Activated CD4-positive, alpha-beta T cell treated with anti-CD3 and anti-CD28 coated beads, Interleukin-2, amount 10 ng/mL, durations not matched to agents 7 days and 5 days (primary cell): ENCODE results near the gene VARS2. TPM values are rescaled to one million over a fixed set of nuclear protein-coding genes. Genes with fewer than 3 reads are reported as not detected.
"Not testable (repeated sequence)": the region's sequence is repeated elsewhere in the genome, so short reads cannot be mapped to it uniquely, and the experiment has no call there.

Source experiments
- CTCF ChIA-PET: fragments of 350-600 bp; sonication (Branson Sonifier 250); formaldehyde crosslinking; loops from one replicate; lab custom pipeline; 2021; ENCODE audit warnings: antibody characterized with exemption; lab: Charles Lee
- POLR2A ChIA-PET: fragments of 350-600 bp; sonication (Branson Sonifier 250); formaldehyde crosslinking; loops from one replicate; lab custom pipeline; 2021; ENCODE audit warnings: antibody characterized with exemption; lab: Charles Lee
- DNase-seq: peaks from one replicate; pipeline ENCODE4 v3.0.0-alpha.2; 2020
- H3K27ac Mint-ChIP-seq: one replicate; pipeline ENCODE4 v1.8.0; 2021; ENCODE audit warnings: mild to moderate bottlenecking, moderate library complexity, mixed read lengths
- H3K27me3 Mint-ChIP-seq: one replicate; pipeline ENCODE4 v1.8.0; 2021; ENCODE audit warnings: mixed read lengths
- H3K36me3 Mint-ChIP-seq: one replicate; pipeline ENCODE4 v1.8.0; 2021; ENCODE audit warnings: low read depth, mixed read lengths
- H3K4me1 Mint-ChIP-seq: one replicate; pipeline ENCODE4 v1.8.0; 2021; ENCODE audit warnings: mixed read lengths
- H3K4me3 Mint-ChIP-seq: one replicate; pipeline ENCODE4 v1.8.0; 2021; ENCODE audit warnings: mild to moderate bottlenecking, moderate library complexity, mixed read lengths
- H3K9me3 Mint-ChIP-seq: one replicate; pipeline ENCODE4 v1.8.0; 2021; ENCODE audit warnings: mixed read lengths
- total RNA-seq, 2 experiments: library from RNA; stranded (reverse); gene quantifications; one replicate each; pipeline ENCODE4 v1.2.3, GENCODE V29; 2021

Gene VARS2
- total RNA-seq, 2 experiments from 2014 or later, result 34.3 to 40.2 TPM

DNA sequence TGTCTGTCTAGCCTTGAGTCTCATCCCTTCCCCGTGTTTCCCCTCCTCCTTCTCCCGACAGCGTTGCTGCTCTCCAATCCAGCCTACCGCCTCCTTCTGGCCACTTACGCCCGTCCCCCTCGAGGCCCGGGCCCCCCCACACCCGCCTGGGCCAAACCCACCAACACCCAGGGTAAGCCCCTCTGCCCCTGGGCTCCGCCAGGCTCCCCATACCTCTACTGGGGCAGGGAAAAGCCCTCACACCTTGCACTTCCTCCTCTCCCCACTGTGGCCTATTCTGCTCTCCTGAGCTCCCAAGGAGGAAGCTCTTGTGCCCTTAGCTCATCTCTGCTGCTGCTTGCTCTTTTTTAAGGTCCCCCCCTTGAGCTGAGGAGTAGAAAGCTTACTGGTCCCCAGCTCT is 18.7 kb upstream of the VARS2 start:
- no peaks in the 10 kb centered on the region for H3K4me1 Mint-ChIP-seq
- no peak overlapping the region for H3K27ac Mint-ChIP-seq
- no peak for DNase-seq
- H3K27me3 Mint-ChIP-seq, result no peaks in the 10 kb centered on the region
- H3K9me3 Mint-ChIP-seq, result no peaks in the 10 kb centered on the region
- H3K4me3 Mint-ChIP-seq, result no peak overlapping the region
- ChIA-PET POLR2A (no interaction called here), CTCF (interaction anchor here (1.7 to 1.8 kb wide), 2 partner anchors 12 to 18 kb away, joined by 7 to 9 read pairs; partner anchors contain the start of genes DDR1 and VARS2)
- no peaks in the 10 kb centered on the region for H3K36me3 Mint-ChIP-seq

DNA sequence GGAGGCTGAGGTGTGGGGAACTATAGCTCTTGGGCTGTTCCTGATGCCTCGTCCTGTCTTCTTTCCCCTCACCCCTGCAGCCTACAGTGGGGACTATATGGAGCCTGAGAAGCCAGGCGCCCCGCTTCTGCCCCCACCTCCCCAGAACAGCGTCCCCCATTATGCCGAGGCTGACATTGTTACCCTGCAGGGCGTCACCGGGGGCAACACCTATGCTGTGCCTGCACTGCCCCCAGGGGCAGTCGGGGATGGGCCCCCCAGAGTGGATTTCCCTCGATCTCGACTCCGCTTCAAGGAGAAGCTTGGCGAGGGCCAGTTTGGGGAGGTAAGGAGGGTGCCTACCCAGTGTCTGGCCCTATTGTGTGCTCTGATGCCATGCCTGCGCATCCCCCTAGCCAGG is 17.5 kb upstream of the VARS2 start:
- Mint-ChIP-seq H3K4me3 (no peak overlapping the region), H3K27ac (no peak overlapping the region), H3K4me1 (no peaks in the 10 kb centered on the region), H3K27me3 (no peaks in the 10 kb centered on the region), H3K9me3 (no peaks in the 10 kb centered on the region), H3K36me3 (no peaks in the 10 kb centered on the region)
- POLR2A ChIA-PET, result no interaction called here
- DNase-seq, result no peak
- CTCF ChIA-PET, result interaction anchor here (0.7 to 1.8 kb wide), 3 partner anchors 10 to 17 kb away, joined by 6 to 9 read pairs (median 7); partner anchors contain the start of genes DDR1 and VARS2

DNA sequence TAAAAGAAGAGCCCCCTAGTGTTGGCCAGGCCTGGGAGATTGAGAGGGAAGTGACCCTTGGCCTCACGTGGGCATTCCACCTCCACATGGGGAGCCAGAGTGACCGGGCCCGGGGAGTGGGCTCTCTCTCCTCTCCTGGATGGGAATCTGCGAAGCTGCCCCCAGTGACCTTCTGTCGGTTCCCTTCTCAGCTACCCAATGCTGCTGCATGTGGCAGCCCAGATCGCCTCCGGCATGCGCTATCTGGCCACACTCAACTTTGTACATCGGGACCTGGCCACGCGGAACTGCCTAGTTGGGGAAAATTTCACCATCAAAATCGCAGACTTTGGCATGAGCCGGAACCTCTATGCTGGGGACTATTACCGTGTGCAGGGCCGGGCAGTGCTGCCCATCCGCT is 16.2 kb upstream of the VARS2 start:
- no peak overlapping the region for H3K4me3 Mint-ChIP-seq
- H3K4me1 Mint-ChIP-seq, result peaks cover 7% of the 10 kb centered on the region
- DNase-seq, result no peak
- CTCF ChIA-PET, result no interaction called here
- H3K9me3 Mint-ChIP-seq, result no peaks in the 10 kb centered on the region
- no peak overlapping the region for H3K27ac Mint-ChIP-seq
- no peaks in the 10 kb centered on the region for H3K27me3 Mint-ChIP-seq
- H3K36me3 Mint-ChIP-seq, result no peaks in the 10 kb centered on the region
- POLR2A ChIA-PET, result no interaction called here

DNA sequence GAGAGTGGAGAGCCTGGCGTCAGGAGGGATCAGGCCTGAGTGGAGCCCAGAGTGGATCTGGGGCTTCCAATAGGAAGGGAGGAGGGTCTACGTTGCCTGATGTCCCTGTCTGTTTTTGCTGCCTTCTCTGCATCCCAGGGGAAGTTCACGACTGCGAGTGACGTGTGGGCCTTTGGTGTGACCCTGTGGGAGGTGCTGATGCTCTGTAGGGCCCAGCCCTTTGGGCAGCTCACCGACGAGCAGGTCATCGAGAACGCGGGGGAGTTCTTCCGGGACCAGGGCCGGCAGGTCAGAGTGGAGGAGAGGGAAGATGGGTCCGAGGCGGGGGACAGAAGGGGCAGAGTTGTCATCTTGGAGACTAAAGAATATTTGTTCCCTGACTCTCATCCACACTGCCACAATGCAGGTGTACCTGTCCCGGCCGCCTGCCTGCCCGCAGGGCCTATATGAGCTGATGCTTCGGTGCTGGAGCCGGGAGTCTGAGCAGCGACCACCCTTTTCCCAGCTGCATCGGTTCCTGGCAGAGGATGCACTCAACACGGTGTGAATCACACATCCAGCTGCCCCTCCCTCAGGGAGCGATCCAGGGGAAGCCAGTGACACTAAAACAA is 15.2 kb upstream of the VARS2 start:
- Mint-ChIP-seq H3K9me3 (no peaks in the 10 kb centered on the region), H3K27ac (no peak overlapping the region), H3K4me1 (peaks cover 9% of the 10 kb centered on the region), H3K27me3 (no peaks in the 10 kb centered on the region), H3K4me3 (no peak overlapping the region), H3K36me3 (no peaks in the 10 kb centered on the region)
- CTCF ChIA-PET, result interaction anchor here (2.0 kb wide), 1 partner anchor 9 kb away, joined by 5 read pairs; no protein-coding TSS in a partner anchor
- no peak for DNase-seq
- POLR2A ChIA-PET, result no interaction called here

DNA sequence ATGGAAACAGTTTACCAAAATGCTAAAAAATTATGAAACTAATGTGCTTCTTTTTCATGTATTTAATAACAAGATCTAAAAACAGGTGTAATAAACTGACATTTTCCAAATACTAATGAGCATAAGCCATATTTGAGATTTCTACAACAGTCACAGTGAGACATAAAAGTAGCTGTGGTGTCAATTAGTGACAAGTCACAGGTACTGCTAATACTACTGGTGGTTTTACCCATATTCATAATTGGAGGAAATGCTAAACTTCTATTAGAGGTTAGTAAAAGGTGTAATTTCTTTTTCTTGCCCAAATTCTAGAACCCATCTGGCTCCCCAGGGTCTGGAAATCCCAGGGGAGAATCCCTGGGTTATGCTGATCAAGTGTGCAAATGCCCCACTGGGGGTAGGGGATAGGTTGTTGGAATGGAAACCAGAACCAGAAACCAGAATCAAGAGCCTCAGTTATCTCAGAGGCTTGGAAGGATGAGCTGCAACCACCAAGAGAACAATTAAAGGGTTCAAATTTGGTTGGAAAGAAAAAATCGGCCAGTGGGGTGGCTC is 13.1 kb upstream of the VARS2 start:
- no peak overlapping the region for H3K4me3 Mint-ChIP-seq
- H3K27ac Mint-ChIP-seq, result peak overlapping the region; percentile 25
- H3K9me3 Mint-ChIP-seq, result no peaks in the 10 kb centered on the region
- no peaks in the 10 kb centered on the region for H3K27me3 Mint-ChIP-seq
- no peaks in the 10 kb centered on the region for H3K36me3 Mint-ChIP-seq
- H3K4me1 Mint-ChIP-seq, result peaks cover 9% of the 10 kb centered on the region
- ChIA-PET CTCF (interaction anchor here (0.8 kb wide), 1 partner anchor 186 kb away, joined by 3 read pairs; no protein-coding TSS in a partner anchor), POLR2A (no interaction called here)
- DNase-seq, result no peak

DNA sequence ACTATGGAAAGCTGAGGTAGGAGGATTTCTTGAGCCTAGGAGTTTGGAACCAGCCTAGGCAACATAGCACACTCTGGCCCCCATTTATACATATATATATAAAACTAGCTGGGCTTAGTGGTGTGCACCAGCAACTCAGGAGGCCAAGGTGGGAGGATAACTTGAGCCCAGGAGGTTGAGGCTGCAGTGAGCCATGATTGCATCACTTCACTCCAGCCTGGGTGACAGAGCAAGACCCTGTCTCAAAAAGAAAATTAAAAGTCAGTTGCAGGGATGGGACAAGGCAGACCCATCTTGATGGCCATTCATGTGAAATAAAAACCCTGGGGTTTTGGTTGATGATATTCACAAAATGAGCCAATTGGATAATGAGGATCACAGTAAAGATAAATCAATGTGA is 12.6 kb upstream of the VARS2 start:
- POLR2A ChIA-PET, result no interaction called here
- H3K27me3 Mint-ChIP-seq, result no peaks in the 10 kb centered on the region
- no peaks in the 10 kb centered on the region for H3K9me3 Mint-ChIP-seq
- CTCF ChIA-PET, result interaction anchor here (0.6 to 0.8 kb wide), 2 partner anchors 186 to 304 kb away, joined by 3 read pairs; no protein-coding TSS in a partner anchor
- peaks cover 9% of the 10 kb centered on the region for H3K4me1 Mint-ChIP-seq
- no peaks in the 10 kb centered on the region for H3K36me3 Mint-ChIP-seq
- H3K27ac Mint-ChIP-seq, result no peak overlapping the region
- DNase-seq, result no peak
- no peak overlapping the region for H3K4me3 Mint-ChIP-seq

DNA sequence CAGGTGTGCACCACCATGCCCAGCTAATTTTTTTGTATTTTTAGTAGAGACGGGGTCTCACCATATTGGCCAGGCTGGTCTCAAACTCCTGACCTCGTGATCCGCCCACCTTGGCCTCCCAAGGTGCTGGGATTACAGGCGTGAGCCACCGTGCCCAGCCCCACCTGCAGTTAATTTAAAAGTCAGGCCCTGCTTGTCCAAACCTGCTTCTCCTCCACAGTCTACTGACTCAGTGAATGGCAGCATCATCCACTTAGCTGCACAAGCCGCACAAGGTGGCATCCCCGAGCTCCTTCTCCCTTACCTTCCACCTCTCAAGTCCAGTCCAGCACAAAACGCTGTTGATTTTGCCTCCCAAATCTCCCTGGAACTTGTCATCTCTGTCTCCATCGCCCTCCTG is 11.8 kb upstream of the VARS2 start:
- H3K4me1 Mint-ChIP-seq, result peaks cover 12% of the 10 kb centered on the region
- CTCF ChIA-PET, H3K27ac Mint-ChIP-seq, H3K9me3 Mint-ChIP-seq, DNase-seq, H3K27me3 Mint-ChIP-seq, H3K4me3 Mint-ChIP-seq, H3K36me3 Mint-ChIP-seq, POLR2A ChIA-PET: not testable (repeated sequence)

DNA sequence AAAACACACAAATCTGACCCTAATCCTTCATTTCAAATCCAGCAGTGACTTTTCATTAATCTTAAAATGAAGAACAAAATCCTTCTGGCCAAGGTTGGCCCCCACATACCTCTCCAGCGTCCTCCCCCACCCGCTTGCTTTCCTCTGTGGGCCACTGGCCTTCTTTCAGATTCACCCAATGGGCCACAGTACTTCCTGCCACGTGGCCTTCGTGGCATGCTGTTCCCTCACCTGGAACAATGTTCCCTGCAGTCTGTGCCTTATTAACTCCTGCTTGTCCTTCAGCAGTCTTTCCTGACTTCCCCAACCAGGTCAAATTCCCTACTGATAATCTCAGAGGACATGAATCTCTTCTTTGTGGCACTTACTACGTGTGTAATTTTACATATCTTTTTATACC is 11.3 kb upstream of the VARS2 start:
- ChIA-PET CTCF (no interaction called here), POLR2A (no interaction called here)
- no peak overlapping the region for H3K27ac Mint-ChIP-seq
- no peaks in the 10 kb centered on the region for H3K27me3 Mint-ChIP-seq
- H3K9me3 Mint-ChIP-seq, result no peaks in the 10 kb centered on the region
- H3K4me1 Mint-ChIP-seq, result peaks cover 14% of the 10 kb centered on the region
- H3K36me3 Mint-ChIP-seq, result no peaks in the 10 kb centered on the region
- no peak for DNase-seq
- no peak overlapping the region for H3K4me3 Mint-ChIP-seq

DNA sequence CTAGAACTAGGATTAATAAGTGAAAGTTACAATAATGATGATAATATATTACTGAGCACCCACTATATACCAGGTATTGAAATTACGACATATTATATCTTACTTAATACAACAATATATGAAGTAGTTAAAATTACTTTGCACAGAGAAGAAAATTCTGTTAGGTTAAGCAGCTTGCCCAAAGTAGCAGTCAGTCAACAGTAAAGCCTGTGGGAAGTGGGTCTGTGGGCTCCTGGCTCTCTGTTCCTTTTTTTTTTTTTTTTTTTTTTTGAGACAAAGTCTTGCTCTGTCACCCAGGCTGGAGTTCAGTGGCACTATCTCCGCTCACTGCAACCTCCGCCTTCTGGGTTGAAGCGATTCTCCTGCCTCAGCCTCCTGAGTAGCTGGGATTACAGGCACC is 10.8 kb upstream of the VARS2 start:
- ChIA-PET CTCF (interaction anchor here (1.0 to 2.8 kb wide), 3 partner anchors 11 to 177 kb away, joined by 3 to 14 read pairs (median 3); partner anchors contain the start of gene VARS2), POLR2A (no interaction called here)
- no peak overlapping the region for H3K4me3 Mint-ChIP-seq
- H3K4me1 Mint-ChIP-seq, result peaks cover 19% of the 10 kb centered on the region
- no peak overlapping the region for H3K27ac Mint-ChIP-seq
- no peak for DNase-seq
- no peaks in the 10 kb centered on the region for H3K9me3 Mint-ChIP-seq
- no peaks in the 10 kb centered on the region for H3K27me3 Mint-ChIP-seq
- no peaks in the 10 kb centered on the region for H3K36me3 Mint-ChIP-seq

DNA sequence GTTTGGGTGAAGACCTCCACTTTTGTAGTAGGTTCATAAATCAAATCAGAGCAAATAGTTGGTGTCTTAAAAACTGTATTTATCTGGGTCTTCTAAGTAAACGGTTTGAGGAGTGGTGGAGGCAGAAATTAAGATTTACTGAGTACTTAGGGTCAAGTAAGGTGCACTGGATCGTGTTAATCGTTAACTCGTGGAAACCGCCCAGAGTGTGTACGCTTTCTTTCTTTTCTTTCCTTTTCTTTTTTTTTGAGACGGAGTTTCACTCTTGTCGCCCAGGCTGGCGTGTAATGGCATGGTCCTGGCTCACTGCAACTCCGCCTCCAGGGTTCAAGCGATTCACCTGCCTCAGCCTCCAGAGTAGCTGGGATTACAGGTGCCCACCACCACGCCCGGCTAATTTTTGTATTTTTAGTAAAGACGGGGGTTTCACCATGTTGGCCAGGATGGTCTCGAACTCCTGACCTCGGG is 6.7 kb upstream of the VARS2 start:
- POLR2A ChIA-PET, H3K27me3 Mint-ChIP-seq, H3K27ac Mint-ChIP-seq, DNase-seq, H3K9me3 Mint-ChIP-seq: not testable (repeated sequence)
- H3K36me3 Mint-ChIP-seq, result peaks cover 12% of the 10 kb centered on the region
- CTCF ChIA-PET, result interaction anchor here (0.6 to 1.6 kb wide), 5 partner anchors 85 to 180 kb away, joined by 3 to 7 read pairs (median 3); no protein-coding TSS in a partner anchor
- peak overlapping the region; percentile 98 for H3K4me3 Mint-ChIP-seq
- H3K4me1 Mint-ChIP-seq, result peaks cover 31% of the 10 kb centered on the region

DNA sequence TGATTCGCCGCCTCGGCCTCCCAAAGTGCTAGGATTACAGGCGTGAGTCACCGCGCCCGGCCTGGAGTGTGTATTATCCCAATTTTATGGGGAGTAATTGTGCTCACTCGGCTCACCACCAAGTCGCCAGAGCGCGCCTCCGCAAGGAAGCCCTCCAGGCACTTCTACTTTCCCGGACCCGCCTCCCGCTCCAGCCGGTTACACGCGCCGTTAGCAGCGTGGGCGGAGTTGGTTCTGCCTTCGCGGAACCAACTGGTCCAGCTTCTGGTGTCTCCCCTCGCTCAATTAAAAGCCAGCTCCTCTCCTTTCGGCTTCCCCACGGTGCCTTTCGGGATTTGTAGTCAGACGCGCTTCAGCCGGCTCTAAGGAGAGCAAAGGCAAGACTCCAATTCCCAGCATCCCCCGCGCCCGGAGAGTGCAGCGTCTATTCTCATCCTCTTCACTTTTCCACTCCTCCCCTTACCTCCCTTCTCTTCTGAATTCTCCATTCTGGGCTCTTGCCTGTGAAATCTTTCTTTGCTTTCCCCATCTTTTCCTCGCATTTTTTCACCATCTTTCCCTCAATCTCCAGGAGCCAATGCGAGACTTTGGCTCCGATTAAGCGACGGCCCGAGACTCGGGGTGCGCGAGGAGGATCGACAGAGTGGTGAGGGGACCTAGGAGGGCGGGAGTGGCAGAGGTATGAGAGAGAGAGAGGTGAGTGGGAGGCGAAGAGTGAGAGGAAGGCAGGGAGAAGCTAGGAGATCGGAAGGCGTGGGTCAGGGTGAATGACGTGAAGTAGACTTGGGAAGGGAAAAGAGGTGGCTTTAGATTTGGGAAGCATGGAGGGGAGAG is 6.1 kb upstream of the VARS2 start, which contains the start of gene GTF2H4:
Gene GTF2H4, plus strand, starts transcription at position 450 of the 834 bp plus-strand sequence.
- H3K27me3 Mint-ChIP-seq, result no peaks in the 10 kb centered on the region
- ChIA-PET POLR2A (no interaction called here), CTCF (interaction anchor here (0.6 to 2.0 kb wide), 6 partner anchors 86 to 179 kb away, joined by 3 to 7 read pairs (median 4); no protein-coding TSS in a partner anchor)
- peaks cover 25% of the 10 kb centered on the region for H3K4me1 Mint-ChIP-seq
- peak within 1 kb of the TSS; percentile 98 for H3K4me3 Mint-ChIP-seq
- peak; percentile 97 for DNase-seq
- no peaks in the 10 kb centered on the region for H3K9me3 Mint-ChIP-seq
- peaks cover 16% of the 10 kb centered on the region for H3K36me3 Mint-ChIP-seq
- H3K27ac Mint-ChIP-seq, result peak within 1 kb of the TSS; percentile 82

DNA sequence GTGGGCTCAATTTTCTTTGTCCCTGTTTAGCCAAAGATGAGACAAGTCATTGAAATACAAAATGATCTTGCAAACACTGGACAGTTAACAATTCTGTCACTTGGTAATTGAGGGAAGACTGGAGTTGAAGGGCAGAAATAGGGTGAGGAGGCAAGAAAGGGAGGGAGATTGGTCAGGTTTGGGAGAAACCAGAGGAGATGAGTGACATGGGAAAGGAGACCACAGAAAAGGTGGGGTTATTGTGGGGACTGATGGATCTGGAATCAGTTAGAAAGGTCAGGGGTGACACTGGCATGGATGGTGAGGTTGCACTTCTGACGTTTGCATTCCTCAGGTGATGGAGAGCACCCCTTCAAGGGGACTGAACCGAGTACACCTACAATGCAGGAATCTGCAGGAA is 5.3 kb upstream of the VARS2 start:
- H3K27ac Mint-ChIP-seq, result no peak overlapping the region
- ChIA-PET POLR2A (no interaction called here), CTCF (interaction anchor here (1.3 to 2.0 kb wide), 3 partner anchors 79 to 178 kb away, joined by 5 to 6 read pairs (median 5); no protein-coding TSS in a partner anchor)
- no peaks in the 10 kb centered on the region for H3K27me3 Mint-ChIP-seq
- peaks cover 20% of the 10 kb centered on the region for H3K36me3 Mint-ChIP-seq
- no peaks in the 10 kb centered on the region for H3K9me3 Mint-ChIP-seq
- H3K4me3 Mint-ChIP-seq, result peak overlapping the region; percentile 98
- peaks cover 31% of the 10 kb centered on the region for H3K4me1 Mint-ChIP-seq
- DNase-seq, result no peak
